Stomach (tissue), 9 donors: ENCODE measurements around the gene NDUFV1. TPM values are rescaled to one million over a fixed set of nuclear protein-coding genes. Genes with fewer than 3 reads are reported as not detected.
A peak's percentile ranks its signal among the peaks of the same experiment; 100 is the strongest.

Source experiments
- DNase-seq, 2 donors: peaks; one replicate each; pipeline versions ENCODE4 v3.0.0 to v3.0.0-alpha.2; 2013 to 2019
- H3K27ac ChIP-seq, 5 donors: fragments of 200-600 bp in 4 of 5; sonication (generic) in 4 of 5; one replicate each; pipeline ENCODE4 v1.5.1; 2013 to 2019; ENCODE audit warnings: mild to moderate bottlenecking in 1 of 5, moderate library complexity in 1 of 5
- H3K27me3 ChIP-seq, 3 donors: fragments of 200-600 bp; sonication (generic); one replicate each; pipeline ENCODE4 v1.5.1; 2017 to 2019; ENCODE audit warnings: mixed run types in 1 of 3
- H3K36me3 ChIP-seq, 4 donors: fragments of 200-600 bp; sonication (generic); 1 replicate in 3 of 4; 2 replicates in 1 of 4; pipeline ENCODE4 v1.5.1; 2016 to 2019
- H3K4me1 ChIP-seq, 4 donors: fragments of 200-600 bp; sonication (generic); one replicate each; pipeline ENCODE4 v1.5.1; 2016 to 2019
- H3K4me3 ChIP-seq, 4 donors: fragments of 200-600 bp; sonication (generic) in 3 of 4; one replicate each; pipeline ENCODE4 v1.5.1; 2016 to 2019; ENCODE audit warnings: mild to moderate bottlenecking in 1 of 4
- H3K9me3 ChIP-seq, 4 donors: fragments of 200-600 bp; sonication (generic); one replicate each; pipeline ENCODE4 v1.5.1; 2016 to 2019
- CTCF ChIP-seq, 7 experiments: fragments of 450-650 bp in 4 of 7; fragments of 200-600 bp in 3 of 7; sonication (generic) in 3 of 7; IDR thresholded peaks; one replicate each; pipeline ENCODE4 v1.5.1; 2016 to 2019; ENCODE audit warnings: antibody characterized with exemption in 7 of 7, control low read depth in 2 of 7, mild to moderate bottlenecking in 1 of 7
- EP300 ChIP-seq: sonication (generic); formaldehyde crosslinking; IDR thresholded peaks from one replicate; pipeline ENCODE4 v1.6.1; 2017; ENCODE audit warnings: antibody characterized with exemption
- POLR2A ChIP-seq, 4 donors: fragments of 450-650 bp; IDR thresholded peaks; one replicate each; pipeline ENCODE4 v1.6.1; 2016; ENCODE audit warnings: antibody characterized with exemption in 4 of 4, control low read depth in 2 of 4, mild to moderate bottlenecking in 1 of 4, moderate library complexity in 1 of 4
- POLR2AphosphoS5 ChIP-seq, 3 donors: sonication (generic); formaldehyde crosslinking; IDR thresholded peaks; one replicate each; pipeline ENCODE4 v1.6.1; 2016; ENCODE audit warnings: antibody characterized with exemption in 3 of 3
- WGBS, 5 donors: extraction: QIAGEN DNeasy Blood & Tissue Kit in 3 of 5; methylation state at CpG; one replicate each; pipeline versions ENCODE4 v1.1.5 to v1.1.7; 2013 to 2018; 5-methylcytosine and 5-hydroxymethylcytosine counted together
- intact Hi-C: fragments of 100-400 bp; cut with DNase I; formaldehyde crosslinking; loops from one replicate; pipeline ENCODE4 v1.15.1; 2023; ENCODE audit warnings: low total_unique reads
- polyA plus RNA-seq, 3 donors: library from polyadenylated mRNA; stranded (reverse); fragments of 200-250 nt; gene quantifications; one replicate each; pipeline ENCODE4 v1.2.3, GENCODE V29; 2013
- total RNA-seq, 5 donors: library from RNA; depleted of rRNA; stranded (reverse); fragments of >200 nt; gene quantifications; one replicate each; pipeline versions ENCODE4 v1.1.0 to v1.2.3, GENCODE V29; 2014 to 2016
- donor health status: healthy with polysubstance abuse.
- donor health status: Bipolar disorder and iron deficiency.
- donor health status: healthy.

NDUFV1 gene
- total and polyA plus RNA-seq, 8 donors: 148 to 806 (median 200) TPM

DNA sequence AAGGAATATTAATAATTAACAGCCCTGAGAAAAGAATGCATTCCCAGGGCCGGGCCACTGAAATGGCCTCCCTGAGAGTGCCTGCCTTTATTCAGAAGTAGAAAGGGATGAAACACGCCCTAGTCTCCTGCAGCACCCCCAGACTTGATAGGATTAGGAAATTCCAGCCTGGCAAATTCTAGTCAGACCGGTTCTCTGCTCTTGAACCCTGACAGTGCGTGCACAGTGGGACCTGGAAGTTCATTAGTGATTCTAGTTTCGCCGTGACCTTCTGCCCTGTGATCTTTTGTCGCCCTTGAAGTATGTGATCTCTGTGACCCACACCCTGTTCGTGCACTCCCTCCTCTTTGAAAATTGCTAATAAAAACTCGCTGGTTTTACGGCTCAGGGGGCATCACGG, 25.3 kb upstream of the NDUFV1 start:
- Histone ChIP-seq H3K27ac (peak overlapping the region; percentile 13 to 99 (median 98)), H3K36me3 (peaks cover 6 to 17% (median 16%) of the 10 kb centered on the region in 4 donors), H3K4me3 (no peak overlapping the region), H3K4me1 (peaks cover 27 to 69% (median 61%) of the 10 kb centered on the region in 4 donors), H3K9me3 (no peaks in the 10 kb centered on the region), H3K27me3 (peaks cover 0 to 26% (median 0%) of the 10 kb centered on the region in 3 donors)
- DNase-seq: peak; percentile 56 to 81
- TF ChIP-seq CTCF (IDR thresholded peaks at IDR 0.05) (no peak), POLR2AphosphoS5 (IDR thresholded peaks at IDR 0.05) (peak in 2 of 3 donors; percentile 11 to 20)
- 25 to 35% (median 30%) methylated on average over 11 of the region's 11 CpGs for WGBS, 5 donors
- intact Hi-C loops: no loop called here

GRCh38 chr11:67582011-67582410, 24.7 kb upstream of the NDUFV1 start:
- no peak for DNase-seq
- peak overlapping the region in 4 of 5 donors; percentile 13 to 99 (median 98) for H3K27ac ChIP-seq
- intact Hi-C loops: no loop called here

GRCh38 chr11:67583247-67584204, 23.2 kb upstream of the NDUFV1 start, which contains the start of gene GSTP1:
Gene GSTP1, plus strand, starts transcription at chr11:67583812. Its CDS starts 32 bp downstream, at chr11:67583844.
- H3K4me1 ChIP-seq: peaks cover 27 to 64% (median 59%) of the 10 kb centered on the region in 4 donors
- peak; percentile 88 to 97 for DNase-seq
- intact Hi-C loops: no loop called here
- WGBS, 5 donors: 1 to 3% (median 2%) methylated on average over 39 to 81 of the region's 81 CpGs
- TF ChIP-seq POLR2A (IDR thresholded peaks at IDR 0.05) (peak in 1 of 4 donors; percentile 63), POLR2AphosphoS5 (IDR thresholded peaks at IDR 0.05) (peak; percentile 68 to 96 (median 94)), CTCF (IDR thresholded peaks at IDR 0.05) (peak in 5 of 7 experiments; percentile 27 to 84 (median 59)), EP300 (no peak)
- H3K36me3 ChIP-seq: peaks cover 14 to 38% (median 37%) of the 10 kb centered on the region in 4 donors
- H3K27ac ChIP-seq: peak within 1 kb of the TSS; percentile 97 to 99 (median 98)
- no peaks in the 10 kb centered on the region for H3K9me3 ChIP-seq
- peak within 1 kb of the TSS; percentile 64 to 85 (median 80) for H3K4me3 ChIP-seq
- H3K27me3 ChIP-seq: peaks cover 0 to 6% (median 0%) of the 10 kb centered on the region in 3 donors

More at GRCh38 chr11:67582011-67582410, 24.7 kb upstream of the NDUFV1 start:
- WGBS, 5 donors: 42 to 62% (median 51%) methylated on average over 4 of the region's 4 CpGs
- Histone ChIP-seq H3K27me3 (peaks cover 0 to 21% (median 0%) of the 10 kb centered on the region in 3 donors), H3K4me3 (no peak overlapping the region), H3K9me3 (no peaks in the 10 kb centered on the region), H3K4me1 (peaks cover 27 to 69% (median 64%) of the 10 kb centered on the region in 4 donors), H3K36me3 (peaks cover 8 to 23% (median 22%) of the 10 kb centered on the region in 4 donors)
- no peak for TF ChIP-seq CTCF (IDR thresholded peaks at IDR 0.05)
- no peak for TF ChIP-seq EP300
- no peak for TF ChIP-seq POLR2A (IDR thresholded peaks at IDR 0.05)
- no peak for TF ChIP-seq POLR2AphosphoS5 (IDR thresholded peaks at IDR 0.05)

DNA sequence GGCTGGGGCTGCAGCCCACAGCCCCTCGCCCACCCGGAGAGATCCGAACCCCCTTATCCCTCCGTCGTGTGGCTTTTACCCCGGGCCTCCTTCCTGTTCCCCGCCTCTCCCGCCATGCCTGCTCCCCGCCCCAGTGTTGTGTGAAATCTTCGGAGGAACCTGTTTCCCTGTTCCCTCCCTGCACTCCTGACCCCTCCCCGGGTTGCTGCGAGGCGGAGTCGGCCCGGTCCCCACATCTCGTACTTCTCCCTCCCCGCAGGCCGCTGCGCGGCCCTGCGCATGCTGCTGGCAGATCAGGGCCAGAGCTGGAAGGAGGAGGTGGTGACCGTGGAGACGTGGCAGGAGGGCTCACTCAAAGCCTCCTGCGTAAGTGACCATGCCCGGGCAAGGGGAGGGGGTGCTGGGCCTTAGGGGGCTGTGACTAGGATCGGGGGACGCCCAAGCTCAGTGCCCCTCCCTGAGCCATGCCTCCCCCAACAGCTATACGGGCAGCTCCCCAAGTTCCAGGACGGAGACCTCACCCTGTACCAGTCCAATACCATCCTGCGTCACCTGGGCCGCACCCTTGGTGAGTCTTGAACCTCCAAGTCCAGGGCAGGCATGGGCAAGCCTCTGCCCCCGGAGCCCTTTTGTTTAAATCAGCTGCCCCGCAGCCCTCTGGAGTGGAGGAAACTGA, 22.4 kb upstream of the NDUFV1 start:
- intact Hi-C loops: no loop called here
- Histone ChIP-seq H3K9me3 (no peaks in the 10 kb centered on the region), H3K27me3 (peaks cover 0 to 3% (median 0%) of the 10 kb centered on the region in 3 donors), H3K27ac (peak overlapping the region; percentile 97 to 99 (median 98)), H3K36me3 (peaks cover 14 to 45% (median 44%) of the 10 kb centered on the region in 4 donors), H3K4me3 (peak overlapping the region; percentile 64 to 85 (median 80)), H3K4me1 (peaks cover 24 to 60% (median 55%) of the 10 kb centered on the region in 4 donors)
- WGBS, 5 donors: 8 to 11% (median 9%) methylated on average over 29 to 33 of the region's 33 CpGs
- peak in 1 of 4 donors; percentile 37 for TF ChIP-seq POLR2A (IDR thresholded peaks at IDR 0.05)
- TF ChIP-seq POLR2AphosphoS5 (IDR thresholded peaks at IDR 0.05): peak in 2 of 3 donors; percentile 39 to 56
- no peak for TF ChIP-seq CTCF (IDR thresholded peaks at IDR 0.05)
- peak; percentile 81 to 91 for DNase-seq
